WTC11 (cell line): ENCODE measurements around the gene WAC. TPM values are rescaled to one million over a fixed set of nuclear protein-coding genes. Genes with fewer than 3 reads are reported as not detected.

Source experiments
- ATAC-seq: fragments of 200-7000 bp; cut with Tn5 transposase; 2 replicates; pipeline ENCODE4 v1.10.0; 2021; ENCODE audit warnings: mild to moderate bottlenecking, moderate library complexity
- CTCF ChIA-PET: fragments of 300-600 bp; sonication (Branson Sonifier 250); formaldehyde crosslinking; loops from one replicate; lab custom pipeline; 2021; ENCODE audit warnings: antibody characterized with exemption; lab: Charles Lee
- POLR2A ChIA-PET: fragments of 350-600 bp; sonication (Branson Sonifier 250); formaldehyde crosslinking; loops from one replicate; lab custom pipeline; 2021; ENCODE audit warnings: antibody characterized with exemption; lab: Charles Lee
- DNase-seq: peaks from one replicate; pipeline ENCODE4 v3.0.0; 2021; ENCODE audit warnings: low spot score
- H3K27ac Mint-ChIP-seq: 2 replicates; pipeline ENCODE4 v1.8.0; 2021; ENCODE audit warnings: mixed read lengths
- H3K27me3 Mint-ChIP-seq: 2 replicates; pipeline ENCODE4 v1.8.0; 2021; ENCODE audit warnings: low read depth, mild to moderate bottlenecking, moderate library complexity, mixed read lengths
- H3K36me3 Mint-ChIP-seq: 2 replicates; pipeline ENCODE4 v1.8.0; 2021; ENCODE audit warnings: mixed read lengths
- H3K4me1 Mint-ChIP-seq: 2 replicates; pipeline ENCODE4 v1.8.0; 2022; ENCODE audit warnings: mixed read lengths
- H3K4me3 Mint-ChIP-seq: 2 replicates; pipeline ENCODE4 v1.8.0; 2021; ENCODE audit warnings: mild to moderate bottlenecking, moderate library complexity, mixed read lengths
- H3K9me3 Mint-ChIP-seq: 2 replicates; pipeline ENCODE4 v1.8.0; 2021; ENCODE audit warnings: mixed read lengths
- ATF1 ChIP-seq: sonication (generic); formaldehyde crosslinking; IDR thresholded peaks from 2 replicates; pipeline ENCODE4 v1.8.1; 2023; ENCODE audit warnings: mild to moderate bottlenecking, moderate library complexity, missing genetic modification reagents
- ATF2 ChIP-seq: sonication (generic); formaldehyde crosslinking; IDR thresholded peaks from 2 replicates; pipeline ENCODE4 v1.8.1; 2022; ENCODE audit warnings: low read depth, missing genetic modification reagents, borderline replicate concordance
- ATF6 ChIP-seq: sonication (generic); formaldehyde crosslinking; IDR thresholded peaks from 2 replicates; pipeline ENCODE4 v1.8.1; 2023; ENCODE audit warnings: mild to moderate bottlenecking, missing genetic modification reagents
- CDX4 ChIP-seq: fragments of 250-450 bp; sonication (Bioruptor Pico); IDR thresholded peaks from 2 replicates; pipeline ENCODE4 v1.9.0; 2021; ENCODE audit warnings: moderate library complexity, mild to moderate bottlenecking, inconsistent platforms, borderline replicate concordance
- CREM ChIP-seq: sonication (generic); formaldehyde crosslinking; IDR thresholded peaks from 2 replicates; pipeline ENCODE4 v1.8.1; 2022; ENCODE audit warnings: mild to moderate bottlenecking, missing genetic modification reagents, moderate library complexity
- ETV6 ChIP-seq: sonication (generic); formaldehyde crosslinking; IDR thresholded peaks from 2 replicates; pipeline ENCODE4 v1.8.1; 2022; ENCODE audit warnings: mild to moderate bottlenecking, missing genetic modification reagents
- FOXJ3 ChIP-seq: sonication (generic); formaldehyde crosslinking; IDR thresholded peaks from 2 replicates; pipeline ENCODE4 v1.9.0; 2021; ENCODE audit warnings: missing genetic modification reagents, mild to moderate bottlenecking, borderline replicate concordance
- GABPB1 ChIP-seq: sonication (generic); formaldehyde crosslinking; IDR thresholded peaks from 2 replicates; pipeline ENCODE4 v1.8.1; 2023; ENCODE audit warnings: mild to moderate bottlenecking, missing genetic modification reagents
- HMGXB4 ChIP-seq: sonication (generic); formaldehyde crosslinking; IDR thresholded peaks from 2 replicates; pipeline ENCODE4 v1.8.1; 2023; ENCODE audit warnings: mild to moderate bottlenecking, moderate library complexity, missing genetic modification reagents
- IRF1 ChIP-seq: sonication (generic); formaldehyde crosslinking; IDR thresholded peaks from 2 replicates; pipeline ENCODE4 v1.8.0; 2023; ENCODE audit warnings: missing genetic modification reagents
- JAZF1 ChIP-seq: fragments of 250-450 bp; sonication (Bioruptor Pico); IDR thresholded peaks from 2 replicates; pipeline ENCODE4 v1.9.0; 2021; ENCODE audit warnings: moderate library complexity, mild to moderate bottlenecking, inconsistent platforms
- NR1H2 ChIP-seq: sonication (generic); formaldehyde crosslinking; IDR thresholded peaks from 2 replicates; pipeline ENCODE4 v1.9.0; 2021; ENCODE audit warnings: mild to moderate bottlenecking, moderate library complexity, missing genetic modification reagents
- NR3C1 ChIP-seq: sonication (generic); formaldehyde crosslinking; conservative IDR thresholded peaks from 2 replicates; pipeline ENCODE4 v1.8.1; 2023; ENCODE audit warnings: low read depth, mild to moderate bottlenecking, missing genetic modification reagents
- STAT6 ChIP-seq: sonication (generic); formaldehyde crosslinking; conservative IDR thresholded peaks from 2 replicates; pipeline ENCODE4 v1.8.1; 2023; ENCODE audit warnings: mild to moderate bottlenecking, low read depth, missing genetic modification reagents, moderate library complexity
- TCF7 ChIP-seq: sonication (generic); formaldehyde crosslinking; IDR thresholded peaks from 2 replicates; pipeline ENCODE4 v1.8.0; 2022; ENCODE audit warnings: mild to moderate bottlenecking, low read depth, missing genetic modification reagents, moderate library complexity
- TP53 ChIP-seq: sonication (generic); formaldehyde crosslinking; IDR thresholded peaks from 2 replicates; pipeline ENCODE4 v1.8.1; 2023; ENCODE audit warnings: mild to moderate bottlenecking, missing genetic modification reagents
- ZNF416 ChIP-seq: fragments of 250-450 bp; sonication (Bioruptor Pico); IDR thresholded peaks from 2 replicates; pipeline ENCODE4 v1.9.0; 2021; ENCODE audit warnings: mild to moderate bottlenecking, inconsistent platforms
- total RNA-seq: library from RNA; stranded (reverse); gene quantifications from 3 replicates; pipeline ENCODE4 v1.2.3, GENCODE V29; 2021

WAC gene
- total RNA-seq, 1 experiment from 2014 or later: 108 TPM

GRCh38 chr10:28555358-28555757 lies 22.4 kb downstream of the WAC start:
- Mint-ChIP-seq H3K27ac (peak overlapping the region; percentile 90), H3K4me1 (peaks cover 68% of the 10 kb centered on the region), H3K4me3 (no peak overlapping the region), H3K9me3 (no peaks in the 10 kb centered on the region), H3K27me3 (no peaks in the 10 kb centered on the region), H3K36me3 (peaks cover 42% of the 10 kb centered on the region)
- POLR2A ChIA-PET: interaction anchor here (1.1 kb wide), 1 partner anchor 10 kb away, joined by 3 read pairs; no protein-coding TSS in a partner anchor
- CTCF ChIA-PET: no interaction called here
- DNase-seq (no peak), ATAC-seq (no peak)
- TF ChIP-seq NR3C1 (CRISPR knock-in tag): no peak
- no peak for TF ChIP-seq ATF1
- no peak for TF ChIP-seq ATF6 (CRISPR knock-in tag)
- no peak for TF ChIP-seq HMGXB4 (CRISPR knock-in tag)
- TF ChIP-seq STAT6 (CRISPR knock-in tag): no peak
- no peak for TF ChIP-seq GABPB1 (CRISPR knock-in tag)
- TF ChIP-seq FOXJ3 (CRISPR knock-in tag): no peak
- no peak for TF ChIP-seq JAZF1 (CRISPR knock-in tag)
- no peak for TF ChIP-seq NR1H2

GRCh38 chr10:28556142-28556541 lies 23.2 kb downstream of the WAC start:
- peaks cover 69% of the 10 kb centered on the region for H3K4me1 Mint-ChIP-seq
- ChIA-PET CTCF (no interaction called here), POLR2A (interaction anchor here (0.6 kb wide), 1 partner anchor 16 kb away, joined by 3 read pairs; no protein-coding TSS in a partner anchor)
- H3K36me3 Mint-ChIP-seq: peaks cover 42% of the 10 kb centered on the region
- H3K9me3 Mint-ChIP-seq: no peaks in the 10 kb centered on the region
- ATAC-seq: no peak
- no peak overlapping the region for H3K4me3 Mint-ChIP-seq
- no peaks in the 10 kb centered on the region for H3K27me3 Mint-ChIP-seq
- H3K27ac Mint-ChIP-seq: no peak overlapping the region
- DNase-seq: no peak
- TF ChIP-seq IRF1 (CRISPR knock-in tag) (no peak), CDX4 (CRISPR knock-in tag) (no peak), ATF2 (CRISPR knock-in tag) (no peak), TCF7 (CRISPR knock-in tag) (no peak), ETV6 (no peak), ZNF416 (CRISPR knock-in tag) (no peak), GABPB1 (CRISPR knock-in tag) (no peak), TP53 (CRISPR knock-in tag) (no peak), NR1H2 (no peak), CREM (CRISPR knock-in tag) (no peak), NR3C1 (CRISPR knock-in tag) (no peak)
